ENCODE measurements around the gene IPMK.

The IPMK gene

DNA sequence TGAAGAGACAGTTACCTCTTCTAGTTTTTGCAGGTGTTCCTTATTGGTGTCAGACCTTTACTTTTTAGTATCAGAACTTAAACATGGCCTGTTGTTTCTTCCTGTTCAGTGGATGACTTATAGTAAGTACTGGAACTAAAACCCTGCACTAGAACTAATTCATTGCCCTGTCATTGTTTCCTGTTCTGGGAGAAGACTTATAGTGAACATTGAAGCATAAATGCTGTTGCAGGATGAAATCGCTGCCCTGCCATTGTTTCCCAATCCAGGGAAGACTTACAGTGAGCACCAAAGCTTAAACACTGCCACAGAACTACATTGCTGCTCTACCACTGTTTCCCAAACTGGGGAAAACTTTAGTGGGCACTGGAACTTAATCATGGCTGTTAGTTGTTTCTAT, 13.1 kb downstream of the IPMK start:
- no peak for TF ChIP-seq SIN3A (IDR thresholded peaks at IDR 0.05; ENCODE audit: borderline replicate concordance, insufficient read depth, low read length)

GRCh38 chr10:58253184-58253583, 14.5 kb downstream of the IPMK start:
- no peak for TF ChIP-seq POLR2AphosphoS5 (IDR thresholded peaks at IDR 0.05; ENCODE audit: low read depth, low read length)
- no peak for TF ChIP-seq TAF1 (IDR thresholded peaks at IDR 0.05; ENCODE audit: borderline replicate concordance, insufficient read depth, low read length)

- TF ChIP-seq TAF1 (IDR thresholded peaks at IDR 0.05; ENCODE audit: borderline replicate concordance, insufficient read depth, low read length) = no peak
- TF ChIP-seq FOXP2 (optimal IDR thresholded peaks at IDR 0.05; ENCODE audit: borderline replicate concordance, extremely low read depth, extremely low read length, insufficient read depth) = no peak
These were observed 24.4 kb downstream of the IPMK start for GRCh38 chr10:58243269-58243668.

GRCh38 chr10:58241346-58241745, 26.3 kb downstream of the IPMK start:
- TF ChIP-seq SIN3A (IDR thresholded peaks at IDR 0.05; ENCODE audit: borderline replicate concordance, insufficient read depth, low read length) (no peak), FOXP2 (optimal IDR thresholded peaks at IDR 0.05; ENCODE audit: borderline replicate concordance, extremely low read depth, extremely low read length, insufficient read depth) (no peak), REST (IDR thresholded peaks at IDR 0.05; ENCODE audit: insufficient read depth in 1 of 2, low read depth in 2 of 2, low read length in 2 of 2) (no peak), POLR2AphosphoS5 (IDR thresholded peaks at IDR 0.05; ENCODE audit: low read depth, low read length) (no peak), TAF1 (IDR thresholded peaks at IDR 0.05; ENCODE audit: borderline replicate concordance, insufficient read depth, low read length) (no peak)

GRCh38 chr10:58240531-58240930, 27.2 kb downstream of the IPMK start:
- TF ChIP-seq FOXP2 (optimal IDR thresholded peaks at IDR 0.05; ENCODE audit: borderline replicate concordance, extremely low read depth, extremely low read length, insufficient read depth) (no peak), SIN3A (IDR thresholded peaks at IDR 0.05; ENCODE audit: borderline replicate concordance, insufficient read depth, low read length) (no peak), TAF1 (IDR thresholded peaks at IDR 0.05; ENCODE audit: borderline replicate concordance, insufficient read depth, low read length) (no peak), POLR2AphosphoS5 (IDR thresholded peaks at IDR 0.05; ENCODE audit: low read depth, low read length) (no peak), REST (IDR thresholded peaks at IDR 0.05; ENCODE audit: insufficient read depth in 1 of 2, low read depth in 2 of 2, low read length in 2 of 2) (no peak)

GRCh38 chr10:58239561-58240169, 28.0 kb downstream of the IPMK start:
- TF ChIP-seq FOXP2 (optimal IDR thresholded peaks at IDR 0.05; ENCODE audit: borderline replicate concordance, extremely low read depth, extremely low read length, insufficient read depth) (no peak), POLR2AphosphoS5 (IDR thresholded peaks at IDR 0.05; ENCODE audit: low read depth, low read length) (no peak), SIN3A (IDR thresholded peaks at IDR 0.05; ENCODE audit: borderline replicate concordance, insufficient read depth, low read length) (no peak), TAF1 (IDR thresholded peaks at IDR 0.05; ENCODE audit: borderline replicate concordance, insufficient read depth, low read length) (no peak), REST (IDR thresholded peaks at IDR 0.05; ENCODE audit: insufficient read depth in 1 of 2, low read depth in 2 of 2, low read length in 2 of 2) (no peak)
